K562 (cell line): Measurements from ENCODE around the gene EML2. TPM values are rescaled to one million over a fixed set of nuclear protein-coding genes. Genes with fewer than 3 reads are reported as not detected.

Experiments
- ATF3 ChIP-seq, 2 experiments: fragments of 450-650 bp in 1 of 2; sonication (generic) in 1 of 2; formaldehyde crosslinking in 1 of 2; IDR thresholded peaks in 1 of 2; conservative IDR thresholded peaks in 1 of 2; 2 replicates each; pipeline versions ENCODE4 v1.6.1 to v1.8.1; 2016 to 2023; ENCODE audit warnings: mild to moderate bottlenecking in 2 of 2, moderate library complexity in 2 of 2, inconsistent platforms in 1 of 2, missing genetic modification reagents in 1 of 2
- ESRRA ChIP-seq: fragments of 450-650 bp; IDR thresholded peaks from 2 replicates; pipeline ENCODE4 v1.6.1; 2014; ENCODE audit warnings: low read depth, mild to moderate bottlenecking, moderate library complexity, borderline replicate concordance
- ETS1 ChIP-seq: conservative IDR thresholded peaks from 2 replicates; pipeline ENCODE4 v1.6.1; 2011; ENCODE audit warnings: low read depth, mild to moderate bottlenecking, low read length; ENCODE audit not compliant: control insufficient read depth
- HNRNPL ChIP-seq: fragments of 200-400 bp; formaldehyde crosslinking; IDR thresholded peaks from 2 replicates; pipeline ENCODE4 v1.6.1; 2017; ENCODE audit warnings: low read depth, mild to moderate bottlenecking, low read length
- MAFK ChIP-seq: IDR thresholded peaks from 2 replicates; pipeline ENCODE4 v1.6.1; 2011; ENCODE audit warnings: low read length, improper control_type of control experiment
- NONO ChIP-seq, 2 experiments: fragments of 200-400 bp in 1 of 2; fragments of 450-650 bp in 1 of 2; formaldehyde crosslinking in 1 of 2; IDR thresholded peaks; 2 replicates each; pipeline ENCODE4 v1.6.1; 2017; ENCODE audit warnings: low read depth in 2 of 2, mild to moderate bottlenecking in 2 of 2, moderate library complexity in 2 of 2, low read length in 1 of 2
- POLR2H ChIP-seq: IDR thresholded peaks from 2 replicates; pipeline ENCODE4 v1.6.1; 2016; ENCODE audit warnings: missing genetic modification characterization, low read depth, mild to moderate bottlenecking, control low read depth, missing compliant biosample characterization, moderate library complexity
- SAFB2 ChIP-seq: fragments of 200-400 bp; formaldehyde crosslinking; IDR thresholded peaks from 2 replicates; pipeline ENCODE4 v1.6.1; 2018; ENCODE audit warnings: borderline replicate concordance, low read length, low read depth, moderate library complexity; ENCODE audit not compliant: severe bottlenecking
- SNIP1 ChIP-seq: fragments of 450-650 bp; IDR thresholded peaks from 2 replicates; pipeline ENCODE4 v1.7.1; 2017; ENCODE audit warnings: low read depth, mild to moderate bottlenecking
- YY1 ChIP-seq, 3 experiments: IDR thresholded peaks; 2 replicates each; pipeline ENCODE4 v1.6.1; 2011; ENCODE audit warnings: low read length in 2 of 3, mild to moderate bottlenecking in 2 of 3, moderate library complexity in 2 of 3, borderline replicate concordance in 1 of 3, control low read depth in 1 of 3, low read depth in 1 of 3; ENCODE audit not compliant: insufficient read depth in 3 of 3, insufficient replicate concordance in 2 of 3, control insufficient read depth in 1 of 3, insufficient read length in 1 of 3; ENCODE audit errors: extremely low read depth in 1 of 3
- ZKSCAN8 ChIP-seq: fragments of 200-800 bp; sonication (Bioruptor generic); IDR thresholded peaks from 2 replicates; pipeline ENCODE4 v1.6.1; 2016; ENCODE audit warnings: missing genetic modification characterization, missing compliant biosample characterization
- ZNF24 ChIP-seq: fragments of 450-650 bp; IDR thresholded peaks from 2 replicates; pipeline ENCODE4 v1.6.1; 2016
- ZNF407 ChIP-seq: fragments of 450-650 bp; IDR thresholded peaks from 2 replicates; pipeline ENCODE4 v1.6.1; 2016; ENCODE audit warnings: low read depth
- ZNF431 ChIP-seq: sonication (generic); formaldehyde crosslinking; IDR thresholded peaks from 2 replicates; pipeline ENCODE4 v1.8.0; 2022; ENCODE audit warnings: mild to moderate bottlenecking, missing genetic modification reagents
- polyA plus RNA-seq, 8 experiments: library from polyadenylated mRNA; depleted of rRNA in 4 of 8; stranded (reverse) in 5 of 8; unstranded in 3 of 8; fragments of >200 nt; fragmentation: Nextera tagmentation in 2 of 8; fragmentation: Illumina TruSeq in 1 of 8; extraction: Ambion mirVana in 2 of 8; extraction: Trizol in 1 of 8; gene quantifications; 2 replicates each; pipeline versions ENCODE4 v1.2.1 to v1.2.3, GENCODE V29; 2011 to 2014; ENCODE audit warnings: inconsistent platforms in 1 of 8, missing spikeins in 1 of 8
- total RNA-seq, 7 experiments: library from RNA; depleted of rRNA in 6 of 7; stranded (reverse); fragments of >200 nt in 6 of 7; fragmentation: Illumina TruSeq in 2 of 7; extraction: Trizol in 2 of 7; gene quantifications; 2 replicates each; pipeline versions ENCODE4 v1.2.1 to v1.2.3, GENCODE V29; 2011 to 2021; ENCODE audit warnings: low replicate concordance in 1 of 7

EML2 gene
- total and polyA plus RNA-seq, 9 of the 15 experiments (the other 6 are each of a cell fraction or from before 2014, with no cell fraction given), result 2.6 to 69.6 (median 24.8) TPM

- TF ChIP-seq ETS1 (no peak), HNRNPL (no peak), ZNF431 (CRISPR knock-in tag) (no peak), SNIP1 (no peak), ESRRA (peak; percentile 79), ZNF407 (no peak), ZNF24 (no peak), SAFB2 (no peak), NONO (IDR thresholded peaks at IDR 0.05; ENCODE audit: low read depth in 2 of 2, low read length in 1 of 2) (no peak), MAFK (peak; percentile 13), ATF3 (IDR thresholded peaks at IDR 0.05) (peak; percentile 96), ATF3 (CRISPR knock-in tag; conservative IDR thresholded peaks at IDR 0.05) (peak; percentile 54; the same call in 1 of the 2 replicates), YY1 (IDR thresholded peaks at IDR 0.05; ENCODE audit: borderline replicate concordance in 1 of 3, control insufficient read depth in 1 of 3, extremely low read depth in 1 of 3, insufficient read depth in 3 of 3, insufficient read length in 1 of 3, insufficient replicate concordance in 2 of 3, low read depth in 1 of 3, low read length in 2 of 3) (peak; percentile 66 to 94 (median 91)), ZKSCAN8 (no peak), POLR2H (peak; percentile 91)
These were observed 54.7 kb downstream of the EML2 start, which contains the start of gene OPA3 (continued) for GRCh38 chr19:45584332-45585157.
